Measurements from ENCODE around the gene ASXL2. TPM values are rescaled to one million over a fixed set of nuclear protein-coding genes. Genes with fewer than 3 reads are reported as not detected.

The ASXL2 gene
- total and polyA plus RNA-seq, 10 donors, result 2.0 to 51.3 (median 34.7) TPM

DNA sequence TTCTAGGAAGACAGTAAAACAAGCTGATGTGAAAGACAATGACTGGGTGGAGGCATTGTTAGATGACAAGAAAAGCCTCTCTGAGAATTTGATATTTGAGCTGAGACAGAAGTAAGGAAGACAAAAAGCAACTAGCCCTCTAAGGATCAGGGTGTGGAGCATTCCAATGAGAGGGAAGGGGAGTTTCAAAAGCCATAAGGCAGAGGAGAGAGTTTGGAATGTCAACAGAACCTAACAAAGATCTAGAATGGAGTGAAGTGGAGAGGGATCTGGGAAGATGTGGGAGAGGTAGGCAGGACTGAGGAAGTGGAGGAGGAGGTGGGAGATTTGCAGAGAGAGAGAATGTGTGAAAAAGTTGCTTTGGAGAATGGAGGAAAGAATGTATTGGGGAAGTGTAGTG, 17.3 kb upstream of the ASXL2 start:
- peaks cover 0 to 4% (median 0%) of the 10 kb centered on the region in 6 donors for H3K4me1 ChIP-seq
- no peak for DNase-seq
- no peak for TF ChIP-seq POLR2A (IDR thresholded peaks at IDR 0.05)
- TF ChIP-seq, protein P1, sequence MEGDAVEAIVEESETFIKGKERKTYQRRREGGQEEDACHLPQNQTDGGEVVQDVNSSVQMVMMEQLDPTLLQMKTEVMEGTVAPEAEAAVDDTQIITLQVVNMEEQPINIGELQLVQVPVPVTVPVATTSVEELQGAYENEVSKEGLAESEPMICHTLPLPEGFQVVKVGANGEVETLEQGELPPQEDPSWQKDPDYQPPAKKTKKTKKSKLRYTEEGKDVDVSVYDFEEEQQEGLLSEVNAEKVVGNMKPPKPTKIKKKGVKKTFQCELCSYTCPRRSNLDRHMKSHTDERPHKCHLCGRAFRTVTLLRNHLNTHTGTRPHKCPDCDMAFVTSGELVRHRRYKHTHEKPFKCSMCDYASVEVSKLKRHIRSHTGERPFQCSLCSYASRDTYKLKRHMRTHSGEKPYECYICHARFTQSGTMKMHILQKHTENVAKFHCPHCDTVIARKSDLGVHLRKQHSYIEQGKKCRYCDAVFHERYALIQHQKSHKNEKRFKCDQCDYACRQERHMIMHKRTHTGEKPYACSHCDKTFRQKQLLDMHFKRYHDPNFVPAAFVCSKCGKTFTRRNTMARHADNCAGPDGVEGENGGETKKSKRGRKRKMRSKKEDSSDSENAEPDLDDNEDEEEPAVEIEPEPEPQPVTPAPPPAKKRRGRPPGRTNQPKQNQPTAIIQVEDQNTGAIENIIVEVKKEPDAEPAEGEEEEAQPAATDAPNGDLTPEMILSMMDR (IDR thresholded peaks at IDR 0.05 in 8 of 11, conservative IDR thresholded peaks at IDR 0.05 in 3 of 11), result no peak
- no peak for TF ChIP-seq POLR2AphosphoS5 (IDR thresholded peaks at IDR 0.05)
- intact Hi-C loops (cut with DNase I; ENCODE audit: low total_unique reads), result no loop called here
- no peaks in the 10 kb centered on the region for H3K27me3 ChIP-seq (replicated peaks in 1 of 7)
- H3K36me3 ChIP-seq, result no peaks in the 10 kb centered on the region
- no peaks in the 10 kb centered on the region for H3K9me3 ChIP-seq
- H3K4me3 ChIP-seq, result no peak overlapping the region
- H3K27ac ChIP-seq, result no peak overlapping the region

DNA sequence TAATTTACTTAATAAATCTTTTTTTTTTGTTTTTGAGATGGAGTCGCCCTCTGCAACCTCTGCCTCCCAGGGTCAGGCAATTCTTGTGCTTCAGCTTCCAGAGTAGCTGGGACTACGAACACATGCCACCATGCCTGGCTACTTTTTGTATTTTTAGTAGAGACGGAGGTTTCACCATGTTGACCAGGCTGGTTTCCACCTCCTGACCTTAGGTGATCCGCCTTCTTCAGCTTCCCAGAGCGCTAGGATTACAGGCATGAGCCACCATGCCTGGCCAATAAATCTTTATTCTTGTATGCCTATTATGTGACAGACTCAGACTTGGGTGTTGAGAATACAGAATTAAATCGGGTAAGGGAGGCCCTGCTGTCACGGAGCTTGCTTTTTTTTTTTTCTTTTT, 16.7 kb upstream of the ASXL2 start:
- H3K9me3 ChIP-seq, result no peaks in the 10 kb centered on the region
- no peaks in the 10 kb centered on the region for H3K27me3 ChIP-seq (replicated peaks in 1 of 7)
- no peaks in the 10 kb centered on the region for H3K36me3 ChIP-seq
- peaks cover 0 to 4% (median 0%) of the 10 kb centered on the region in 6 donors for H3K4me1 ChIP-seq
- TF ChIP-seq POLR2AphosphoS5 (IDR thresholded peaks at IDR 0.05), result no peak
- TF ChIP-seq, protein P1 (IDR thresholded peaks at IDR 0.05 in 8 of 11, conservative IDR thresholded peaks at IDR 0.05 in 3 of 11), result no peak
- no peak for TF ChIP-seq POLR2A (IDR thresholded peaks at IDR 0.05)
- intact Hi-C loops (cut with DNase I; ENCODE audit: low total_unique reads), result no loop called here
- H3K27ac ChIP-seq, result no peak overlapping the region
- H3K4me3 ChIP-seq, result no peak overlapping the region
- DNase-seq, result no peak
- WGBS, 5 donors, result 89 to 93% (median 90%) methylated on average over 7 of the region's 7 CpGs

DNA sequence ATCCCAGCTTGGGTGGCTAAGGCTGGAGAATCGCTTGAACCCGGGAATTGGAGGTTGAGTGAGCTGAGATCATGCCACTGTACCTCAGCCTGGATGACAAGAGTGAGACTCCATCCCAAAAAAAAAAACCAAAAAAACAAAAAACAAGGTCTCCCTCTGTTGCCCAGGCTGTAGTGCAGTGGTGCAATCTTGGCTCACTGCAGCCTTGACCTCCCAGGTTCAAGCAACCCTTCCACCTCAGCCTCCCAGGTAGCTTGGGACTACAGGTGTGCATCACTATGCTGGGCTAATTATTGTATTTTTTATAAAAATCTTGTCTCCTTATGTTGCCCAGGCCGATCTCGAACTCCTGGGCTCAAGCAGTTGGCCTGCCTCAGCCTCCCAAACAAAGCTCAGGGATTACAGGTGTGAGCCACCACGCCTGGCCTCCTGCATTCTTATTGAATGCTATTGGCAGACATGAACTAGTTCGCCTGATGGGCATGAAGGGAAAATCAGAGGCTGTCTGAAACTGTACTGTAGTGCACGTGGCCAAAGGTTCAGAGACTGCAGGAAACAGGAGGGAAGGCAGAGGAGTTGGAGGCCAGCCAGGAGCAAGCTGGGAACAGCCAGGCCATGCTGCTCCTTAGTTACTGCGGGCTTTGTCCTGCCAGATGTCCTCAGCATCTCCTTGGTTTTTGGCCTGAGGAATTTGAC, 16.0 kb upstream of the ASXL2 start:
- TF ChIP-seq, protein P1 (IDR thresholded peaks at IDR 0.05 in 8 of 11, conservative IDR thresholded peaks at IDR 0.05 in 3 of 11), result no peak
- TF ChIP-seq POLR2A (IDR thresholded peaks at IDR 0.05), result no peak
- no peak for TF ChIP-seq POLR2AphosphoS5 (IDR thresholded peaks at IDR 0.05)
- DNase-seq, result no peak
- H3K36me3 ChIP-seq, result no peaks in the 10 kb centered on the region
- peaks cover 0 to 4% (median 0%) of the 10 kb centered on the region in 6 donors for H3K4me1 ChIP-seq
- H3K27me3 ChIP-seq (replicated peaks in 1 of 7), result no peaks in the 10 kb centered on the region
- intact Hi-C loops (cut with DNase I; ENCODE audit: low total_unique reads), result no loop called here
- H3K4me3 ChIP-seq, result no peak overlapping the region
- 73 to 84% (median 81%) methylated on average over 8 of the region's 8 CpGs for WGBS, 5 donors
- no peak overlapping the region for H3K27ac ChIP-seq
- no peaks in the 10 kb centered on the region for H3K9me3 ChIP-seq

DNA sequence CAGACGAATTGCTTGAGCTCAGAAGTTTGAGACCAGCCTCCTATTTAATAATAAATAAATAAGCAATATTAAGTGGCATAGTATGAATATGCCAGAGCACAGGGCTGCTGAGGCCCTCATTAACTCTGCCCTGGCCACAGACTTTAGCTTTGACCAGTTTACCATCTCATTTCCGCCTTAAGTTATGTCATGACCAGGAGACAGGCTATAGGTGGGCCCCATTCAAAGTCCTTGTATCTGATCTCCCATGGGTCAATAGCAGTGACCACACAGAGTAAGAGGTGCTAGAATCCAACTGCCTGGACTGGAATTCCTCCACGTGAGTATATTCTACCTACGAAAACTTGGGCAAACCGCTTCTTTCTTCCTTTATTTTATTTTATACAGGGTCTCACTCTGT, 13.4 kb upstream of the ASXL2 start:
- TF ChIP-seq, protein P1 (IDR thresholded peaks at IDR 0.05 in 8 of 11, conservative IDR thresholded peaks at IDR 0.05 in 3 of 11), result no peak
- Histone ChIP-seq H3K27me3 (replicated peaks in 1 of 7) (no peaks in the 10 kb centered on the region), H3K4me1 (no peaks in the 10 kb centered on the region), H3K36me3 (no peaks in the 10 kb centered on the region), H3K9me3 (no peaks in the 10 kb centered on the region), H3K27ac (no peak overlapping the region), H3K4me3 (no peak overlapping the region)
- no peak for DNase-seq
- 79 to 93% (median 89%) methylated on average over 5 of the region's 5 CpGs for WGBS, 5 donors
- intact Hi-C loops (cut with DNase I; ENCODE audit: low total_unique reads), result no loop called here

All from spleen (tissue), 11 donors.